Hepatocyte (in vitro differentiated cells): ENCODE results near the gene PRKAG2.

ENCODE experiments used
- EZH2 ChIP-seq: fragments of 200-600 bp; sonication (generic); IDR thresholded peaks from 2 replicates; pipeline ENCODE4 v1.6.1; 2016; ENCODE audit warnings: antibody characterized with exemption, mild to moderate bottlenecking, borderline replicate concordance
- TF ChIP-seq, protein P1 (sequence below): fragments of 200-600 bp; sonication (generic); IDR thresholded peaks from 2 replicates; pipeline ENCODE4 v1.5.1; 2016; ENCODE audit warnings: antibody characterized with exemption, mild to moderate bottlenecking; ENCODE audit not compliant: poor library complexity

DNA sequence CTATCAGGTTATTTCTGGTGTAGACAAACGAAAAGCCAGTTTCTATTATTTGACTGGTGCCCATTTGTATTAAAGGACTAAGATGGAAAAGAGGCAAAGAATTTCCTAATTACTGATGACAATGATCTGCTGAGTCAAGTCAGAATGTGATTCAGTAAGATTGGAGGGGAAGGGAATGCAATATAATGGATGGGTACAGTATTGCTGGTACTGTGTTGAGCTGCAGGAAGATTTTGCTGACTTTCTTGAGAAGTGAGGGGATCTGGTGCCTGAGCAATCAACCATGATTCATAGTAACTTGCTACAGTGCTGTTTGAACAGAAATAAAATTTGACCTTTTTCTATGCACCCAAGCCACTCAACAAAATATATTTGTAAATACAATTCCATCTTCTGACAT, 218.1 kb downstream of the PRKAG2 start:
- TF ChIP-seq, protein P1, sequence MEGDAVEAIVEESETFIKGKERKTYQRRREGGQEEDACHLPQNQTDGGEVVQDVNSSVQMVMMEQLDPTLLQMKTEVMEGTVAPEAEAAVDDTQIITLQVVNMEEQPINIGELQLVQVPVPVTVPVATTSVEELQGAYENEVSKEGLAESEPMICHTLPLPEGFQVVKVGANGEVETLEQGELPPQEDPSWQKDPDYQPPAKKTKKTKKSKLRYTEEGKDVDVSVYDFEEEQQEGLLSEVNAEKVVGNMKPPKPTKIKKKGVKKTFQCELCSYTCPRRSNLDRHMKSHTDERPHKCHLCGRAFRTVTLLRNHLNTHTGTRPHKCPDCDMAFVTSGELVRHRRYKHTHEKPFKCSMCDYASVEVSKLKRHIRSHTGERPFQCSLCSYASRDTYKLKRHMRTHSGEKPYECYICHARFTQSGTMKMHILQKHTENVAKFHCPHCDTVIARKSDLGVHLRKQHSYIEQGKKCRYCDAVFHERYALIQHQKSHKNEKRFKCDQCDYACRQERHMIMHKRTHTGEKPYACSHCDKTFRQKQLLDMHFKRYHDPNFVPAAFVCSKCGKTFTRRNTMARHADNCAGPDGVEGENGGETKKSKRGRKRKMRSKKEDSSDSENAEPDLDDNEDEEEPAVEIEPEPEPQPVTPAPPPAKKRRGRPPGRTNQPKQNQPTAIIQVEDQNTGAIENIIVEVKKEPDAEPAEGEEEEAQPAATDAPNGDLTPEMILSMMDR, result no peak
- TF ChIP-seq EZH2, result no peak
